Mesenchymal stem cell (in vitro differentiated cells and primary cell): ENCODE data around the gene TRIO.

Experiments used
- DNase-seq: peaks from one replicate; pipeline ENCODE4 v3.0.0-alpha.2; 2013
- H2AFZ ChIP-seq: one replicate; pipeline ENCODE4 v1.6.1; 2013; ENCODE audit warnings: low read depth, mild to moderate bottlenecking, control low read depth, inconsistent platforms, low read length, moderate library complexity
- H2AK5ac ChIP-seq: 2 replicates; pipeline ENCODE4 v1.6.1; 2013; ENCODE audit warnings: low read length, moderate library complexity, mild to moderate bottlenecking, inconsistent platforms; ENCODE audit not compliant: severe bottlenecking
- H2BK120ac ChIP-seq: one replicate; pipeline ENCODE4 v1.6.1; 2013; ENCODE audit warnings: low read depth, mild to moderate bottlenecking, inconsistent platforms, low read length, moderate library complexity
- H2BK12ac ChIP-seq, 2 experiments: one replicate each; pipeline ENCODE4 v1.6.1; 2013; ENCODE audit warnings: inconsistent platforms in 2 of 2, low read length in 2 of 2, mild to moderate bottlenecking in 2 of 2, moderate library complexity in 2 of 2, control low read depth in 1 of 2
- H2BK15ac ChIP-seq: one replicate; pipeline ENCODE4 v1.6.1; 2013; ENCODE audit warnings: mild to moderate bottlenecking, low read depth, inconsistent platforms; ENCODE audit not compliant: poor library complexity, severe bottlenecking
- H2BK5ac ChIP-seq: 2 replicates; pipeline ENCODE4 v1.6.1; 2013; ENCODE audit warnings: low read depth, mild to moderate bottlenecking, low read length, control low read depth, inconsistent platforms; ENCODE audit not compliant: poor library complexity, severe bottlenecking
- H3K14ac ChIP-seq, 2 experiments: one replicate each; pipeline ENCODE4 v1.6.1; 2013; ENCODE audit warnings: inconsistent platforms in 2 of 2, low read length in 2 of 2, control low read depth in 1 of 2, mild to moderate bottlenecking in 1 of 2, moderate library complexity in 1 of 2
- H3K18ac ChIP-seq, 2 experiments: one replicate each; pipeline ENCODE4 v1.6.1; 2013; ENCODE audit warnings: inconsistent platforms in 2 of 2, low read length in 2 of 2, control low read depth in 1 of 2, low read depth in 1 of 2, mild to moderate bottlenecking in 1 of 2
- H3K23ac ChIP-seq, 2 experiments: one replicate each; pipeline ENCODE4 v1.6.1; 2013; ENCODE audit warnings: inconsistent platforms in 2 of 2, low read length in 2 of 2, mild to moderate bottlenecking in 2 of 2, moderate library complexity in 2 of 2, control low read depth in 1 of 2
- H3K27ac ChIP-seq: 2 replicates; pipeline ENCODE4 v1.5.1; 2013; ENCODE audit warnings: mild to moderate bottlenecking, moderate library complexity, low read length, control low read depth, inconsistent platforms; ENCODE audit not compliant: poor library complexity, severe bottlenecking
- H3K27me3 ChIP-seq, 2 experiments: 2 replicates each; pipeline versions ENCODE4 v1.6.1 to v1.7.0; 2013; ENCODE audit warnings: low read length in 2 of 2, mild to moderate bottlenecking in 2 of 2, moderate library complexity in 2 of 2, control low read depth in 1 of 2, inconsistent platforms in 1 of 2; ENCODE audit not compliant: control insufficient read depth in 1 of 2, insufficient read depth in 1 of 2
- H3K36me3 ChIP-seq, 2 experiments: 2 replicates each; pipeline versions ENCODE4 v1.6.1 to v1.7.0; 2013; ENCODE audit warnings: low read length in 2 of 2, control low read depth in 1 of 2, inconsistent platforms in 1 of 2, low read depth in 1 of 2, mild to moderate bottlenecking in 1 of 2; ENCODE audit not compliant: insufficient read depth in 2 of 2, control insufficient read depth in 1 of 2
- H3K4ac ChIP-seq, 2 experiments: one replicate each; pipeline ENCODE4 v1.6.1; 2013; ENCODE audit warnings: inconsistent platforms in 2 of 2, low read length in 2 of 2, mild to moderate bottlenecking in 2 of 2, moderate library complexity in 2 of 2, control low read depth in 1 of 2, low read depth in 1 of 2
- H3K4me1 ChIP-seq: 2 replicates; pipeline ENCODE4 v1.6.1; 2013; ENCODE audit warnings: low read depth, low read length, control low read depth; ENCODE audit not compliant: control insufficient read depth, insufficient read depth
- H3K4me2 ChIP-seq: 2 replicates; pipeline ENCODE4 v1.6.1; 2013; ENCODE audit warnings: low read length, mild to moderate bottlenecking, inconsistent platforms; ENCODE audit not compliant: poor library complexity, severe bottlenecking
- H3K4me3 ChIP-seq, 2 experiments: 2 replicates each; pipeline versions ENCODE4 v1.5.1 to v1.7.0; 2013; ENCODE audit warnings: low read length in 2 of 2, mild to moderate bottlenecking in 2 of 2, control low read depth in 1 of 2, low read depth in 1 of 2; ENCODE audit not compliant: insufficient read depth in 1 of 2
- H3K79me1 ChIP-seq: replicated peaks from 2 replicates; pipeline ENCODE4 v1.6.1; 2013; ENCODE audit warnings: mild to moderate bottlenecking, control low read depth, low read length, inconsistent platforms; ENCODE audit not compliant: poor library complexity, severe bottlenecking
- H3K9ac ChIP-seq: 2 replicates; pipeline ENCODE4 v1.7.0; 2013; ENCODE audit warnings: mild to moderate bottlenecking, low read length, moderate library complexity
- H3K9me3 ChIP-seq: 2 replicates; pipeline ENCODE4 v1.7.0; 2013; ENCODE audit warnings: mild to moderate bottlenecking, low read length; ENCODE audit not compliant: control insufficient read depth
- H4K8ac ChIP-seq: one replicate; pipeline ENCODE4 v1.6.1; 2013; ENCODE audit warnings: inconsistent platforms, mild to moderate bottlenecking, low read length, moderate library complexity
- H4K91ac ChIP-seq: one replicate; pipeline ENCODE4 v1.6.1; 2013; ENCODE audit warnings: mild to moderate bottlenecking, low read length, inconsistent platforms
- WGBS: methylation state at CpG from one replicate; pipeline ENCODE4 v1.1.7; 2013; ENCODE audit warnings: mixed read lengths; 5-methylcytosine and 5-hydroxymethylcytosine counted together

TRIO gene

DNA sequence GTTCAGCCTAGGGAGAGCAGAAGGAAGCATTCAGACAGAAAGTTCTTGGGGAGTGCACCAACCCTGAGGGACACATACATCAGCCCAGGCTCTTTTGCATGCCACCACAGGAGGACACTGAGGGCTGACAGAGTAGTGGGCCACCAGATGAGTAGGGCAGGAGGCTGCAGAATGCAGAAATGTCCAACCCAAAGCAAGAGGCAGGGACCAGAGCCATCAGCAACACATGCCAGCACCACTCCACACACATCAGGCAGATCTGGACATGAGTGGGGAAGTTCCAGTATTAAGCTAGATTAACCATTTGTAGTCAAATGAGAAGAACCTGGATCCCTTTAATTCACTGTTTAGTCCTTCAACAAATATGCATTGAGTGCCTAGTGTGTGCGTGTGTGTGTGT lies 402.7 kb downstream of the TRIO start:
- no peak overlapping the region for H2BK120ac ChIP-seq
- no peak overlapping the region for H4K8ac ChIP-seq
- H4K91ac ChIP-seq = no peak overlapping the region
- H3K27me3 ChIP-seq = peaks cover 15 to 41% of the 10 kb centered on the region in 2 experiments
- H2AK5ac ChIP-seq = no peak overlapping the region
- H3K9ac ChIP-seq = no peak overlapping the region
- no peak overlapping the region for H3K23ac ChIP-seq
- peaks cover 8% of the 10 kb centered on the region for H3K9me3 ChIP-seq
- 87% methylated on average over 1 of the region's 1 CpG for WGBS
- H3K36me3 ChIP-seq = no peaks in the 10 kb centered on the region
- H3K4me2 ChIP-seq = no peak overlapping the region
- H3K4me1 ChIP-seq = no peaks in the 10 kb centered on the region
- no peak overlapping the region for H3K4me3 ChIP-seq
- no peak overlapping the region for H2BK12ac ChIP-seq
- no peak overlapping the region for H2BK5ac ChIP-seq
- no peak overlapping the region for H3K18ac ChIP-seq
- no peaks in the 10 kb centered on the region for H3K79me1 ChIP-seq
- H3K4ac ChIP-seq = no peak overlapping the region
- peak overlapping the region in 1 of 2 experiments; percentile 77 for H3K14ac ChIP-seq
- no peak overlapping the region for H3K27ac ChIP-seq
- DNase-seq = no peak
- H2AFZ ChIP-seq = no peak overlapping the region
- no peak overlapping the region for H2BK15ac ChIP-seq

DNA sequence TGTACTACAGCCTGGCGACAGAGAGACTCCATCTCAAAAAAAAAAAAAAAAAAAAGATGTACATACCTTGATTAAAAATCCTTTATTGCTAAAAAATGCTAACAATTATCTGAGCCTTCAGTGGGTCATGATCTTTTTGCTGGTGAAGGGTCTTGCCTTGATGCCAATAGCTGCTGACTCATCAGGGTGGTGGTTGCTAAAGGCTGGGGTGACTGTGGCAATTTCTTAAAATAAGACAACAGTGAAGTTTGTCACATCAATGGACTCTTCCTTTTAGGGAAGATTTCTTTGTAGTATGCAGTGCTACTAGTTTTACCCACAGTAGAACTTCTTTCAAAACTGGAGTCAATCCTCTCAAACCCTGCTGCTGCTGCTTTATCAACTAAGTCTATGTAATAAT lies 404.5 kb downstream of the TRIO start:
- Histone ChIP-seq H3K18ac (no peak overlapping the region), H3K9ac (no peak overlapping the region)
- WGBS = no CpG with 5 or more reads among the region's 1 CpG

DNA sequence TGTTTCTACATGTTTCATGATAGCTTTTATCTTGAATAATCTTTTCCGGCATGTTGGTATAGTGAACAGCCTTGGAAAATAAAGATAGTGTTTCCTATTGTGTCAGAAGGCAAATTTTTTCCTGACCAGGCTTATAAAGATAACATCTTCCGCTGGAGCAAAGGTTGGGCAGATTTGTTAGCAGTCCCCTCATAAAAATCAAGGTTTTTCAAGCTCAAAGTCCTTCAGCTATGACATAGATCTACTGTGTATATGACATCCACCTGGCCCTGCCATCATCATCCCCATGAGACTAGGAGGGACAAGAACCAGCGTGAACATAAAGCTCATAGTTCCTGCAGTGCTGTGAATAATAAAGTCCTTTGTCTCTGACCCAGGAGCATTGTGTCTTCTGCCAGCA lies 408.1 kb downstream of the TRIO start:
- Histone ChIP-seq H3K4me3 (no peak overlapping the region), H2AFZ (no peak overlapping the region), H3K9ac (no peak overlapping the region), H2AK5ac (no peak overlapping the region), H2BK15ac (no peak overlapping the region), H3K27ac (no peak overlapping the region), H3K36me3 (no peaks in the 10 kb centered on the region), H2BK12ac (no peak overlapping the region), H3K18ac (no peak overlapping the region), H3K14ac (no peak overlapping the region), H3K9me3 (no peaks in the 10 kb centered on the region), H3K23ac (no peak overlapping the region), H2BK120ac (no peak overlapping the region), H3K4me2 (no peak overlapping the region), H3K79me1 (no peaks in the 10 kb centered on the region), H3K4ac (no peak overlapping the region), H3K27me3 (peaks cover 19 to 21% of the 10 kb centered on the region in 2 experiments), H4K8ac (no peak overlapping the region), H3K4me1 (no peaks in the 10 kb centered on the region), H2BK5ac (no peak overlapping the region), H4K91ac (no peak overlapping the region)
- DNase-seq = no peak
- WGBS = 93% methylated on average over 3 of the region's 3 CpGs

More for the DNA sequence above, 404.5 kb downstream of the TRIO start:
- Histone ChIP-seq H3K23ac (no peak overlapping the region), H3K9me3 (no peaks in the 10 kb centered on the region), H2BK120ac (no peak overlapping the region), H3K4ac (no peak overlapping the region), H3K27me3 (peaks cover 15 to 40% of the 10 kb centered on the region in 2 experiments), H3K14ac (no peak overlapping the region), H2BK5ac (no peak overlapping the region), H2BK15ac (no peak overlapping the region), H3K4me1 (no peaks in the 10 kb centered on the region), H3K27ac (no peak overlapping the region), H2BK12ac (no peak overlapping the region), H3K4me2 (no peak overlapping the region), H3K4me3 (no peak overlapping the region), H3K79me1 (no peaks in the 10 kb centered on the region), H3K36me3 (no peaks in the 10 kb centered on the region), H4K91ac (no peak overlapping the region), H2AK5ac (no peak overlapping the region), H2AFZ (no peak overlapping the region), H4K8ac (no peak overlapping the region)
- no peak for DNase-seq

DNA sequence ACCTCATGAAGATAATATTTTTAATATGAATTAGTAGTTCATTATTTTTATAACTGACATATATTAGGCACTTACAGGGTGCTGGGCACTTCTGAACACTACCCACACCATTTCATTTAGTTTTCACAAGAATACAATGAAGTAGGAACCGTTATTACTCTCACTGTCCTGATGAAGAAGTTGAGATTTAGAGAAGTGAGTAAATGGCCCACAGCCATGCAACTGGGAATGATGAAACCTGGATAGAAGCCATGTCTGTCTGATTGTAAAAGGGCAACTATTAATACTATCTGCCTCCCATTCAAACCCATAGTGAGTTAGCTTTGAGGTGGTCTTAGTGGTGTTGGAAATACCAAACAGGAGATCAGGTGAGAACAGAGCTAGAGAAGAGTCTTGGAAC lies 408.9 kb downstream of the TRIO start:
- no peak overlapping the region for H2BK5ac ChIP-seq
- no CpG with 5 or more reads among the region's 1 CpG for WGBS
- no peak overlapping the region for H3K9ac ChIP-seq
- H3K27ac ChIP-seq = no peak overlapping the region
- H3K14ac ChIP-seq = no peak overlapping the region
- H3K4me3 ChIP-seq = no peak overlapping the region
- no peak overlapping the region for H4K91ac ChIP-seq
- H3K18ac ChIP-seq = no peak overlapping the region
- H3K79me1 ChIP-seq = no peaks in the 10 kb centered on the region
- H2AFZ ChIP-seq = no peak overlapping the region
- no peak overlapping the region for H3K4me2 ChIP-seq
- no peak overlapping the region for H2BK12ac ChIP-seq
- no peak overlapping the region for H4K8ac ChIP-seq
- H3K36me3 ChIP-seq = no peaks in the 10 kb centered on the region
- no peaks in the 10 kb centered on the region for H3K4me1 ChIP-seq
- DNase-seq = no peak
- no peaks in the 10 kb centered on the region for H3K9me3 ChIP-seq
- no peak overlapping the region for H2AK5ac ChIP-seq
- peaks cover 19 to 21% of the 10 kb centered on the region in 2 experiments for H3K27me3 ChIP-seq
- no peak overlapping the region for H3K23ac ChIP-seq
- no peak overlapping the region for H2BK120ac ChIP-seq
- no peak overlapping the region for H2BK15ac ChIP-seq
- H3K4ac ChIP-seq = no peak overlapping the region
